ENCODE results near the gene PDPK1. TPM values are rescaled to one million over a fixed set of nuclear protein-coding genes. Genes with fewer than 3 reads are reported as not detected.

PDPK1 gene
- total RNA-seq, 1 donor from 2014 or later, result 40.8 TPM

- no peak overlapping the region for H3K4me3 Mint-ChIP-seq
Observed at GRCh38 chr16:2584729-2585650, 47.2 kb downstream of the PDPK1 start.

GRCh38 chr16:2585651-2586081 lies 47.8 kb downstream of the PDPK1 start:
- no peak for DNase-seq (ENCODE audit: extremely low spot score, unreplicated experiment)

More at GRCh38 chr16:2584729-2585650, 47.2 kb downstream of the PDPK1 start:
- DNase-seq (ENCODE audit: extremely low spot score, unreplicated experiment), result no peak
- TF ChIP-seq, protein P1, sequence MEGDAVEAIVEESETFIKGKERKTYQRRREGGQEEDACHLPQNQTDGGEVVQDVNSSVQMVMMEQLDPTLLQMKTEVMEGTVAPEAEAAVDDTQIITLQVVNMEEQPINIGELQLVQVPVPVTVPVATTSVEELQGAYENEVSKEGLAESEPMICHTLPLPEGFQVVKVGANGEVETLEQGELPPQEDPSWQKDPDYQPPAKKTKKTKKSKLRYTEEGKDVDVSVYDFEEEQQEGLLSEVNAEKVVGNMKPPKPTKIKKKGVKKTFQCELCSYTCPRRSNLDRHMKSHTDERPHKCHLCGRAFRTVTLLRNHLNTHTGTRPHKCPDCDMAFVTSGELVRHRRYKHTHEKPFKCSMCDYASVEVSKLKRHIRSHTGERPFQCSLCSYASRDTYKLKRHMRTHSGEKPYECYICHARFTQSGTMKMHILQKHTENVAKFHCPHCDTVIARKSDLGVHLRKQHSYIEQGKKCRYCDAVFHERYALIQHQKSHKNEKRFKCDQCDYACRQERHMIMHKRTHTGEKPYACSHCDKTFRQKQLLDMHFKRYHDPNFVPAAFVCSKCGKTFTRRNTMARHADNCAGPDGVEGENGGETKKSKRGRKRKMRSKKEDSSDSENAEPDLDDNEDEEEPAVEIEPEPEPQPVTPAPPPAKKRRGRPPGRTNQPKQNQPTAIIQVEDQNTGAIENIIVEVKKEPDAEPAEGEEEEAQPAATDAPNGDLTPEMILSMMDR (conservative IDR thresholded peaks at IDR 0.05), result no peak
- Mint-ChIP-seq H3K27me3 (no peaks in the 10 kb centered on the region), H3K27ac (no peak overlapping the region), H3K36me3 (peaks cover 11% of the 10 kb centered on the region), H3K4me1 (ENCODE audit: unreplicated experiment) (no peaks in the 10 kb centered on the region), H3K9me3 (no peaks in the 10 kb centered on the region)

DNA sequence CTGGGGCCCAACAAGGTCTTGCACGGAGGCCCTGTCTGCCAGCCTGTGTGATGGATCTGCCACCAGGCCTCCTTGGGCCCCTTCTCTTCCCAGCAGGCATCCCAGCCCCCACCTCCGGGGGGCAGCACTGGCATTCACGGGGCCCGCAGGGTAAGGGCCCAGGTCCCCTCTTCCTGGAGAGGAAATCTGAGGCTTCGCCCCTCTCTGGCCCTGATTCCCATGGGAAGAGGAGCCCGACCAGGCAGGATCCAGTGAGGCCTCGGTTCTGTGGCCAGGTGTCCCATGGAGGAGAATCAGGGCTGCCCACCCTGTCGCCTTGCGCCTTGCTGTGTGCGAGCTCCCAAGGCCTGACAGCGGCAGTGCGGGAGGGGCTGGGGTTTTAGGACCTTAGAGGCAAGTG lies 48.4 kb downstream of the PDPK1 start:
- no peak overlapping the region for H3K4me3 Mint-ChIP-seq
- H3K4me1 Mint-ChIP-seq (ENCODE audit: unreplicated experiment), result no peaks in the 10 kb centered on the region

More at GRCh38 chr16:2585651-2586081, 47.8 kb downstream of the PDPK1 start:
- H3K27ac Mint-ChIP-seq, result no peak overlapping the region
- H3K9me3 Mint-ChIP-seq, result no peaks in the 10 kb centered on the region
- no peak overlapping the region for H3K4me3 Mint-ChIP-seq
- H3K36me3 Mint-ChIP-seq, result peaks cover 13% of the 10 kb centered on the region
- H3K4me1 Mint-ChIP-seq (ENCODE audit: unreplicated experiment), result no peaks in the 10 kb centered on the region
- H3K27me3 Mint-ChIP-seq, result no peaks in the 10 kb centered on the region
- TF ChIP-seq, protein P1 (conservative IDR thresholded peaks at IDR 0.05), result no peak

GRCh38 chr16:2586901-2587480 lies 49.2 kb downstream of the PDPK1 start:
- H3K27me3 Mint-ChIP-seq, result no peaks in the 10 kb centered on the region
- TF ChIP-seq, protein P1 (conservative IDR thresholded peaks at IDR 0.05), result no peak
- no peaks in the 10 kb centered on the region for H3K9me3 Mint-ChIP-seq
- DNase-seq (ENCODE audit: extremely low spot score, unreplicated experiment), result no peak
- H3K27ac Mint-ChIP-seq, result no peak overlapping the region
- H3K4me1 Mint-ChIP-seq (ENCODE audit: unreplicated experiment), result no peaks in the 10 kb centered on the region
- H3K36me3 Mint-ChIP-seq, result peaks cover 13% of the 10 kb centered on the region
- H3K4me3 Mint-ChIP-seq, result no peak overlapping the region

More for the DNA sequence above, 48.4 kb downstream of the PDPK1 start:
- Mint-ChIP-seq H3K9me3 (no peaks in the 10 kb centered on the region), H3K36me3 (peaks cover 13% of the 10 kb centered on the region), H3K27ac (no peak overlapping the region), H3K27me3 (no peaks in the 10 kb centered on the region)
- DNase-seq (ENCODE audit: extremely low spot score, unreplicated experiment), result no peak
- TF ChIP-seq, protein P1 (conservative IDR thresholded peaks at IDR 0.05), result peak; percentile 41

- TF ChIP-seq, protein P1 (conservative IDR thresholded peaks at IDR 0.05), result no peak
- Mint-ChIP-seq H3K36me3 (peaks cover 13% of the 10 kb centered on the region), H3K4me3 (no peak overlapping the region), H3K27ac (no peak overlapping the region), H3K4me1 (ENCODE audit: unreplicated experiment) (no peaks in the 10 kb centered on the region), H3K27me3 (no peaks in the 10 kb centered on the region), H3K9me3 (no peaks in the 10 kb centered on the region)
- no peak for DNase-seq (ENCODE audit: extremely low spot score, unreplicated experiment)
Observed at GRCh38 chr16:2587891-2588565, 50.2 kb downstream of the PDPK1 start.
